Neural progenitor cell (in vitro differentiated cells): ENCODE measurements around the gene CNP. TPM values are rescaled to one million over a fixed set of nuclear protein-coding genes. Genes with fewer than 3 reads are reported as not detected.

ENCODE experiments used
- DNase-seq: peaks from one replicate; pipeline ENCODE4 v3.0.0-alpha.2; 2016; ENCODE audit warnings: low spot score
- H2AFZ ChIP-seq: fragments of 200-600 bp; sonication (generic); replicated peaks from 2 replicates; pipeline ENCODE4 v1.6.1; 2016; ENCODE audit warnings: antibody characterized with exemption
- H3F3A ChIP-seq: fragments of 200-600 bp; sonication (generic); 2 replicates; pipeline ENCODE4 v1.6.1; 2016; ENCODE audit warnings: antibody characterized with exemption, low read depth
- H3K27ac ChIP-seq: fragments of 200-600 bp; sonication (generic); 2 replicates; pipeline ENCODE4 v1.5.1; 2016; ENCODE audit warnings: mild to moderate bottlenecking
- H3K27me3 ChIP-seq: fragments of 200-600 bp; sonication (generic); 2 replicates; pipeline ENCODE4 v1.6.1; 2016; ENCODE audit warnings: mild to moderate bottlenecking, moderate library complexity
- H3K36me3 ChIP-seq: fragments of 200-600 bp; sonication (generic); 2 replicates; pipeline ENCODE4 v1.5.1; 2016
- H3K4me1 ChIP-seq: fragments of 200-600 bp; sonication (generic); 2 replicates; pipeline ENCODE4 v1.6.1; 2016; ENCODE audit warnings: mixed run types
- H3K4me2 ChIP-seq: fragments of 200-600 bp; sonication (generic); 2 replicates; pipeline ENCODE4 v1.6.1; 2016
- H3K4me3 ChIP-seq: fragments of 200-600 bp; sonication (generic); 2 replicates; pipeline ENCODE4 v1.5.1; 2016
- H3K79me2 ChIP-seq: fragments of 200-600 bp; sonication (generic); 2 replicates; pipeline ENCODE4 v1.6.1; 2016; ENCODE audit warnings: low read depth
- H3K9ac ChIP-seq: fragments of 200-600 bp; sonication (generic); 2 replicates; pipeline ENCODE4 v1.6.1; 2016
- H3K9me3 ChIP-seq: fragments of 200-600 bp; sonication (generic); 2 replicates; pipeline ENCODE4 v1.5.1; 2016; ENCODE audit warnings: low read depth
- H4K20me1 ChIP-seq: fragments of 200-600 bp; sonication (generic); 2 replicates; pipeline ENCODE4 v1.6.1; 2016; ENCODE audit warnings: low read depth
- H3K27ac Mint-ChIP-seq: 3 replicates; pipeline ENCODE4 v1.8.0; 2021; ENCODE audit warnings: mixed read lengths
- H3K27me3 Mint-ChIP-seq: 2 replicates; pipeline ENCODE4 v1.8.0; 2022; ENCODE audit warnings: low read depth, mild to moderate bottlenecking, inconsistent platforms, moderate library complexity, mixed read lengths; ENCODE audit not compliant: insufficient read depth
- H3K36me3 Mint-ChIP-seq: 3 replicates; pipeline ENCODE4 v1.8.0; 2021; ENCODE audit warnings: mixed read lengths
- H3K4me1 Mint-ChIP-seq: 3 replicates; pipeline ENCODE4 v1.8.0; 2021; ENCODE audit warnings: mixed read lengths
- H3K4me3 Mint-ChIP-seq: 3 replicates; pipeline ENCODE4 v1.8.0; 2021; ENCODE audit warnings: mild to moderate bottlenecking, moderate library complexity, mixed read lengths
- H3K9me3 Mint-ChIP-seq: 3 replicates; pipeline ENCODE4 v1.8.0; 2020; ENCODE audit warnings: mixed read lengths
- CTCF ChIP-seq: fragments of 200-600 bp; sonication (generic); IDR thresholded peaks from 2 replicates; pipeline ENCODE4 v1.5.1; 2017; ENCODE audit warnings: antibody characterized with exemption, mild to moderate bottlenecking
- EZH2 ChIP-seq: fragments of 200-600 bp; sonication (generic); IDR thresholded peaks from 2 replicates; pipeline ENCODE4 v1.6.1; 2017; ENCODE audit warnings: antibody characterized with exemption, mild to moderate bottlenecking, moderate library complexity
- EZH2phosphoT487 ChIP-seq: fragments of 200-600 bp; sonication (generic); IDR thresholded peaks from 2 replicates; pipeline ENCODE4 v1.6.1; 2017; ENCODE audit warnings: antibody characterized with exemption
- total RNA-seq: library from RNA; depleted of rRNA; stranded (reverse); fragments of >200 nt; gene quantifications from 2 replicates; pipeline ENCODE4 v1.2.3, GENCODE V29; 2015; ENCODE audit warnings: low replicate concordance

The CNP gene
- total RNA-seq, 1 donor from 2014 or later: 38.6 TPM

GRCh38 chr17:42016941-42017865 is 50.6 kb downstream of the CNP start, which contains the start of gene DNAJC7:
Gene DNAJC7, minus strand, starts transcription at chr17:42017439. Its CDS starts 23 bp downstream, at chr17:42017416.
- TF ChIP-seq EZH2 (no peak), CTCF (no peak), EZH2phosphoT487 (no peak)
- Histone ChIP-seq H3K4me1 (peaks cover 18% of the 10 kb centered on the region), H3K27me3 (no peaks in the 10 kb centered on the region), H3K4me2 (peak within 1 kb of the TSS; percentile 98), H3K27ac (peak within 1 kb of the TSS; percentile 73), H3K79me2 (peaks cover 68% of the 10 kb centered on the region), H3K36me3 (no peaks in the 10 kb centered on the region), H3K4me3 (peak within 1 kb of the TSS; percentile 93), H3K9me3 (no peaks in the 10 kb centered on the region), H3F3A (peaks cover 63% of the 10 kb centered on the region), H4K20me1 (peaks cover 23% of the 10 kb centered on the region), H3K9ac (peak within 1 kb of the TSS; percentile 92), H2AFZ (peak within 1 kb of the TSS; percentile 84)
- DNase-seq: peak; percentile 97
- peak within 1 kb of the TSS; percentile 99 for H3K27ac Mint-ChIP-seq
- no peaks in the 10 kb centered on the region for H3K9me3 Mint-ChIP-seq
- H3K36me3 Mint-ChIP-seq: peaks cover 12% of the 10 kb centered on the region
- peak within 1 kb of the TSS; percentile 97 for H3K4me3 Mint-ChIP-seq
- peaks cover 56% of the 10 kb centered on the region for H3K4me1 Mint-ChIP-seq
- H3K27me3 Mint-ChIP-seq: peaks cover 5% of the 10 kb centered on the region

- peaks cover 16% of the 10 kb centered on the region for H4K20me1 ChIP-seq
- no peaks in the 10 kb centered on the region for H3K9me3 ChIP-seq
- H3K79me2 ChIP-seq: peaks cover 62% of the 10 kb centered on the region
- H3K9ac ChIP-seq: peak overlapping the region; percentile 1
- H3K4me3 ChIP-seq: peak overlapping the region; percentile 93
- peak overlapping the region; percentile 82 for H2AFZ ChIP-seq
- peak overlapping the region; percentile 87 for H3K4me2 ChIP-seq
- peaks cover 14% of the 10 kb centered on the region for H3K4me1 ChIP-seq
- Mint-ChIP-seq H3K4me1 (peaks cover 50% of the 10 kb centered on the region), H3K36me3 (peaks cover 14% of the 10 kb centered on the region), H3K27me3 (peaks cover 5% of the 10 kb centered on the region), H3K9me3 (no peaks in the 10 kb centered on the region), H3K27ac (peak overlapping the region; percentile 94), H3K4me3 (peak overlapping the region; percentile 97)
- no peaks in the 10 kb centered on the region for H3K36me3 ChIP-seq
- no peaks in the 10 kb centered on the region for H3K27me3 ChIP-seq
- peak overlapping the region; percentile 40 for H3K27ac ChIP-seq
- TF ChIP-seq EZH2phosphoT487 (no peak), CTCF (no peak), EZH2 (no peak)
- H3F3A ChIP-seq: peaks cover 62% of the 10 kb centered on the region
- DNase-seq: peak; percentile 74
Observed at GRCh38 chr17:42017866-42018200, 51.2 kb downstream of the CNP start.

DNA sequence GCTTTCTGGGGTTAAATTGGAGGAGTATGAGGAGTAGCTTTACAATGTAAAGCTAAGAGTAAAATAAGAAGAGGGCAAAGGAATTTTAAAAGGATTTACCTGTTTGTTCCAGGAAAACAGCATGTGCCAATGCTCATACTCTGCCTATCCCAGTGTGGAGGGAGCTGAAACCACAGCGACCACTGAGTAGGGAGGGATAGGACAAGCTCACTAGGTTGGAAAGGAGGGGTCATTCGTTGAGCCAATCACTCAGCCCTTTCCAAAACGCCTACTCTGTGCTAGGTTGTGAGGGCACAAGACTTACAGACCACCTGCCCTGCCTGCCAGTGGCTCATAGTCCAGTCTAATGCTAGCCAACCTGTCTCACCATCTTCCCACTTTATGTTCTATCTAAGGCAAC is 51.7 kb downstream of the CNP start:
- peaks cover 11% of the 10 kb centered on the region for H4K20me1 ChIP-seq
- Mint-ChIP-seq H3K4me1 (peaks cover 47% of the 10 kb centered on the region), H3K27me3 (peaks cover 5% of the 10 kb centered on the region), H3K9me3 (no peaks in the 10 kb centered on the region), H3K27ac (peak overlapping the region; percentile 94), H3K36me3 (peaks cover 11% of the 10 kb centered on the region), H3K4me3 (peak overlapping the region; percentile 97)
- peak; percentile 28 for DNase-seq
- H3K4me3 ChIP-seq: peak overlapping the region; percentile 93
- no peaks in the 10 kb centered on the region for H3K36me3 ChIP-seq
- H3K9ac ChIP-seq: peak overlapping the region; percentile 1
- TF ChIP-seq CTCF (no peak), EZH2phosphoT487 (no peak), EZH2 (no peak)
- peaks cover 14% of the 10 kb centered on the region for H3K4me1 ChIP-seq
- peaks cover 62% of the 10 kb centered on the region for H3F3A ChIP-seq
- H3K4me2 ChIP-seq: peak overlapping the region; percentile 87
- H3K9me3 ChIP-seq: no peaks in the 10 kb centered on the region
- no peaks in the 10 kb centered on the region for H3K27me3 ChIP-seq
- H3K79me2 ChIP-seq: peaks cover 57% of the 10 kb centered on the region
- H3K27ac ChIP-seq: no peak overlapping the region
- no peak overlapping the region for H2AFZ ChIP-seq
